Ectodermal cell (in vitro differentiated cells): ENCODE measurements around the gene AMPD2.
"Not testable (repeated sequence)": the region's sequence is repeated elsewhere in the genome, so short reads cannot be mapped to it uniquely, and the experiment has no call there.

ENCODE experiments used
- H3K27ac ChIP-seq: 2 replicates; pipeline ENCODE4 v1.7.0; 2013; ENCODE audit warnings: mild to moderate bottlenecking, low read depth, low read length; ENCODE audit not compliant: insufficient read depth, poor library complexity, severe bottlenecking
- H3K27me3 ChIP-seq: 2 replicates; pipeline ENCODE4 v1.7.0; 2013; ENCODE audit warnings: mild to moderate bottlenecking, low read length; ENCODE audit not compliant: insufficient read depth, control insufficient read depth, poor library complexity, severe bottlenecking
- H3K36me3 ChIP-seq: one replicate; pipeline ENCODE4 v1.7.0; 2013; ENCODE audit warnings: low read length; ENCODE audit not compliant: control insufficient read depth, insufficient read depth
- H3K4me1 ChIP-seq: one replicate; pipeline ENCODE4 v1.7.0; 2013; ENCODE audit warnings: low read length; ENCODE audit not compliant: control insufficient read depth, insufficient read depth
- H3K4me3 ChIP-seq: 2 replicates; pipeline ENCODE4 v1.7.0; 2013; ENCODE audit warnings: low read depth, low read length, control low read depth; ENCODE audit not compliant: insufficient read depth
- H3K9me3 ChIP-seq: 2 replicates; pipeline ENCODE4 v1.7.0; 2013; ENCODE audit warnings: mild to moderate bottlenecking, low read length, moderate library complexity; ENCODE audit not compliant: control insufficient read depth
- WGBS, 2 experiments: methylation state at CpG; one replicate each; pipeline ENCODE4 v1.1.7; 2013; ENCODE audit warnings: missing lambda C conversion rate in 2 of 2; 5-methylcytosine and 5-hydroxymethylcytosine counted together

The AMPD2 gene

GRCh38 chr1:109660691-109661026, 41.0 kb downstream of the AMPD2 start:
- H3K27me3 ChIP-seq, H3K36me3 ChIP-seq, H3K9me3 ChIP-seq, H3K27ac ChIP-seq, H3K4me3 ChIP-seq: not testable (repeated sequence)
- H3K4me1 ChIP-seq: peaks cover 10% of the 10 kb centered on the region
- WGBS, 2 experiments: 87 to 88% methylated on average over 2 to 4 of the region's 4 CpGs

DNA sequence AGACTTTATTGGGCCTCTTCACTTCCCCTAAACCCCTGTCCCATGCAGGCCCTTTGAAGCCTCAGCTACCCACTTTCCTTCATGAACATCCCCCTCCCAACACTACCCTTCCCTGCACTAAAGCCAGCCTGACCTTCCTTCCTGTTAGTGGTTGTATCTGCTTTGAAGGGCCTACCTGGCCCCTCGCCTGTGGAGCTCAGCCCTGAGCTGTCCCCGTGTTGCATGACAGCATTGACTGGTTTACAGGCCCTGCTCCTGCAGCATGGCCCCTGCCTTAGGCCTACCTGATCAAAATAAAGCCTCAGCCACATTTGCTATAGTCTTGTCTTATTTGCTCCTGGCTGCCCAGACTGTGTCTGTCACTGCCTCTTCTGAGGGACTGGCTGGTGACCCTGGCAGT, 41.8 kb downstream of the AMPD2 start:
- WGBS, 2 experiments: 80 to 95% methylated on average over 2 of the region's 2 CpGs
- H3K4me3 ChIP-seq: no peak overlapping the region
- no peaks in the 10 kb centered on the region for H3K36me3 ChIP-seq
- H3K4me1 ChIP-seq: peaks cover 7% of the 10 kb centered on the region
- no peak overlapping the region for H3K27ac ChIP-seq
- no peaks in the 10 kb centered on the region for H3K9me3 ChIP-seq
- no peaks in the 10 kb centered on the region for H3K27me3 ChIP-seq

- no peak overlapping the region for H3K27ac ChIP-seq
- no peaks in the 10 kb centered on the region for H3K36me3 ChIP-seq
- no peaks in the 10 kb centered on the region for H3K27me3 ChIP-seq
- WGBS, 2 experiments: 85% methylated on average over 1 of the region's 1 CpG; no CpG with 5 or more reads in 1 of the 2 experiments
- no peak overlapping the region for H3K4me3 ChIP-seq
- no peaks in the 10 kb centered on the region for H3K9me3 ChIP-seq
- H3K4me1 ChIP-seq: peaks cover 5% of the 10 kb centered on the region
Measured at GRCh38 chr1:109664671-109665070, 45.0 kb downstream of the AMPD2 start.

DNA sequence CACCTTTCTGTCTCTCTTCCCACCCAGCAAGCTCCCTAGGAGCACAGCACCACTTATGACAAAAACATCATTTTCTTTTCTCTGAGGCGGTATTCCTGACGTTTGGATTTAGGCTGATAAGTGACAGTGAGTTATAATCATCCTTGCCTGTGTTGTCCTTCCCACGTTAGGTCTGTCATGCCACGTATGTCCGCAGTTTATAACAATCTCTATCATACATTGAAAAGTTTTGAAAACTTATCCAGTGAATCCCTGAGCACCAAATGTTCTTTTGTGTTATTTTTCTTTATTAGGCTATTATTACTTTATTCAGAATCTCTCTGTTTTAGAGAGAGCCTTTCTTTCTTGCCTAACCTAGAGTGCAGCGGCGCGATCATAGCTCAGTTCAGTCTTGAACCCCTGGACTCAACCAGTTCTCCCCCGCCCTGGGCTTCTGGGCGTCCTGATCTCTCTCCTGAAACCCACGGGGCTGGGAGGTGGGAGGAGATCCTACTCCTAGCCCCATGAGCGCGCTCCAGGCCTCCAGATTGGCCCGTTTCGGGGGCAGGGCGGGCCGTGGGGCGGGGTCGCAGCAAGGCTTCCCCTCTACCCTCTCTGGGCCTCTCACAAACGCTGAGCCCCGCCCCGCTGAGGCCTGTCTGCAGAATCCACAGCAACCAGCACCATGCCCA, 48.0 kb downstream of the AMPD2 start, which contains the start of gene GSTM2:
Gene GSTM2, plus strand, starts transcription at position 606 of the 671 bp plus-strand sequence. Its CDS starts 59 bp downstream, at position 665.
- H3K36me3 ChIP-seq: no peaks in the 10 kb centered on the region
- peak within 1 kb of the TSS; percentile 41 for H3K4me3 ChIP-seq
- WGBS, 2 experiments: 18 to 21% methylated on average over 22 of the region's 22 CpGs
- no peak within 1 kb of the TSS for H3K27ac ChIP-seq
- H3K4me1 ChIP-seq: peaks cover 5% of the 10 kb centered on the region
- H3K9me3 ChIP-seq: no peaks in the 10 kb centered on the region
- H3K27me3 ChIP-seq: no peaks in the 10 kb centered on the region

DNA sequence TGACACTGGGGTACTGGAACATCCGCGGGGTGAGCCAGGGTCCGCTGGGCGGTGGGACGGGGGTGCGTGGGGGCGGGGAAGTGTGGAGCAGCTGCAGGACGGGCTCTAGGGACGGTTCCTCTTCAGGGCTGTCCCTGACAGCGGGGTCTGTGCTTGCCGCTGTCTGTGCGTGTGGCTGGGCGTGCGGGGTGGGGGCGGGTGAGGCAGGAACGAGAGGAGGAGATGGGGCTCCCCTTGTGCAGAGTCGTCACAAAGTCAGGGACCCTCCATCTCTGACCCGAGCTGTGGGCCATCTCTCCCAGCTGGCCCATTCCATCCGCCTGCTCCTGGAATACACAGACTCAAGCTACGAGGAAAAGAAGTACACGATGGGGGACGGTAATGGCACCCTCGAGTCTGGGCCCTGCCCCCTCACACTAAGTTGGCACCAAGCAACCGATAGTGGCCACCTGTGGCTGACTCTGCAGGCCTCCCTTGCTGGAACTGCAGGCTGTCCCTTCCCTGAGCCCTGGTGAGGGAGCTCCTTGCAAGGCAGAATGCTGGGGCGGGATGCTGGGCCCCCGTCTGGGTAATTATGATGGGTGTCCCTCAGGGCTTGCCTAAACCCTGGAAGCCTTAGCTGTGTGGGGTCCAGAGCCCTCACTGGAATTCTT, 48.6 kb downstream of the AMPD2 start:
- peaks cover 5% of the 10 kb centered on the region for H3K4me1 ChIP-seq
- 22 to 23% methylated on average over 26 of the region's 26 CpGs for WGBS, 2 experiments
- no peaks in the 10 kb centered on the region for H3K36me3 ChIP-seq
- H3K27me3 ChIP-seq: no peaks in the 10 kb centered on the region
- H3K9me3 ChIP-seq: no peaks in the 10 kb centered on the region
- H3K4me3 ChIP-seq: peak overlapping the region; percentile 41
- H3K27ac ChIP-seq: no peak overlapping the region

DNA sequence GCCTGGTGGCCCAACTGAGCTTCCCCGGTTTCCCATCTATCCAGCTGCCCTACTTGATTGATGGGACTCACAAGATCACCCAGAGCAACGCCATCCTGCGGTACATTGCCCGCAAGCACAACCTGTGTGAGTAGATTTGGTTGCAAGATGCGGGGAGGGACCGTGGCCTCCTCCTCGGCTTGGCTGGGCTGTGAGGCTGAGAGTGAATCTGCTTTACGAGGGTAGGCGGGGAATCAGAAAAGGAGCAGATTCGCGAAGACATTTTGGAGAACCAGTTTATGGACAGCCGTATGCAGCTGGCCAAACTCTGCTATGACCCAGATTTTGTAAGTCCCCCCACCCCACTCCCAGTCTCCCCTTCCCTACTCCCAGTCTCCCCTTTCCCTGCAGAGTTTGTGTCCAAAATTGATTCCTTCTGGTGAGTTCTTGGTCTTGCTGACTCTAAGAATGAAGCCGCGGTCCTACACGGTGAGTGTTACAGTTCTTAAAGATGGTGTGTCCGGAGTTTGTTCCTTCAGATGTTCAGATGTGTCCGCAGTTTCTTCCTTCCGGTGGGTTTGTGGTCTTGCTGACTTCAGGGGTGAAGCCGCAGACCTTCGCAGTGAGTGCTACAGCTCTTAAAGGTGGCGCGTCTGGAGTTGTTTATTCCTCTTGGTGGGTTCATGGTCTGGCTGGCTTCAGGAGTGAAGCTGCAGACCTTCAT, 49.8 kb downstream of the AMPD2 start:
- H3K27me3 ChIP-seq: no peaks in the 10 kb centered on the region
- no peak overlapping the region for H3K27ac ChIP-seq
- no peak overlapping the region for H3K4me3 ChIP-seq
- 93 to 95% methylated on average over 22 of the region's 22 CpGs for WGBS, 2 experiments
- peaks cover 5% of the 10 kb centered on the region for H3K4me1 ChIP-seq
- H3K36me3 ChIP-seq: no peaks in the 10 kb centered on the region
- H3K9me3 ChIP-seq: no peaks in the 10 kb centered on the region

- not testable (repeated sequence) for H3K4me1 ChIP-seq, H3K4me3 ChIP-seq, H3K9me3 ChIP-seq, H3K27ac ChIP-seq, H3K36me3 ChIP-seq, H3K27me3 ChIP-seq
- 89 to 90% methylated on average over 4 of the region's 5 CpGs for WGBS, 2 experiments
Measured at GRCh38 chr1:109669949-109670302, 50.3 kb downstream of the AMPD2 start.

DNA sequence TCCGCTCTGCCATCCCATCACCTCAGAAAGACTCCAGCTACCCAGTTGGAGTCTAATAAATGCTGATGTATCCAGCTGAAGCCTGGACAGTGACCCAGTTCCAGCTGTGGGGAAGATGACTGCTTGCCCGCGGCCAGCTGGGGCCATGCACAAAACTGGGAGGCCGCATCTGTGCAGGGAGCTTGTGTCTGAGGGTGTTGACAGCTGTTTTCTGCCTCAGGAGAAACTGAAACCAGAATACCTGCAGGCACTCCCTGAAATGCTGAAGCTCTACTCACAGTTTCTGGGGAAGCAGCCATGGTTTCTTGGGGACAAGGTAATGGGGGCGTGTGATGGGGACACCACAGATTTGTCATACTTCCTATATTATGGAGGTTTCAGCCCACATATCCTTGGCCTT, 51.4 kb downstream of the AMPD2 start:
- no peak overlapping the region for H3K4me3 ChIP-seq
- no peaks in the 10 kb centered on the region for H3K36me3 ChIP-seq
- H3K9me3 ChIP-seq: no peaks in the 10 kb centered on the region
- 93 to 95% methylated on average over 5 of the region's 5 CpGs for WGBS, 2 experiments
- peaks cover 5% of the 10 kb centered on the region for H3K4me1 ChIP-seq
- no peaks in the 10 kb centered on the region for H3K27me3 ChIP-seq
- H3K27ac ChIP-seq: no peak overlapping the region

- H3K36me3 ChIP-seq, H3K27ac ChIP-seq, H3K9me3 ChIP-seq, H3K27me3 ChIP-seq, H3K4me3 ChIP-seq, H3K4me1 ChIP-seq: not testable (repeated sequence)
- WGBS, 2 experiments: 77 to 85% methylated on average over 2 of the region's 2 CpGs
Measured at GRCh38 chr1:109673861-109674260, 54.2 kb downstream of the AMPD2 start.

- 86 to 87% methylated on average over 2 of the region's 3 CpGs for WGBS, 2 experiments
- not testable (repeated sequence) for H3K27me3 ChIP-seq, H3K4me1 ChIP-seq, H3K4me3 ChIP-seq, H3K27ac ChIP-seq, H3K9me3 ChIP-seq, H3K36me3 ChIP-seq
Measured at GRCh38 chr1:109676683-109677381, 57.2 kb downstream of the AMPD2 start.
